ENCODE measurements around the gene DIP2C.

- no peak for TF ChIP-seq RAD21 (IDR thresholded peaks at IDR 0.05; ENCODE audit: low read length)
- TF ChIP-seq CTCF (IDR thresholded peaks at IDR 0.05), result no peak
- TF ChIP-seq FOSL2 (IDR thresholded peaks at IDR 0.05; ENCODE audit: borderline replicate concordance, low read depth), result peak; percentile 59
- TF ChIP-seq EP300 (IDR thresholded peaks at IDR 0.05; ENCODE audit: borderline replicate concordance in 1 of 2, low read depth in 1 of 2, low read length in 1 of 2), result no peak
These were observed 108.7 kb downstream of the DIP2C start for GRCh38 chr10:580778-581177.
